ENCODE measurements around the gene SPATC1L. TPM values are rescaled to one million over a fixed set of nuclear protein-coding genes. Genes with fewer than 3 reads are reported as not detected.

SPATC1L gene
- total RNA-seq, 6 donors from 2014 or later, result 0.91 to 22.0 (median 7.2) TPM

DNA sequence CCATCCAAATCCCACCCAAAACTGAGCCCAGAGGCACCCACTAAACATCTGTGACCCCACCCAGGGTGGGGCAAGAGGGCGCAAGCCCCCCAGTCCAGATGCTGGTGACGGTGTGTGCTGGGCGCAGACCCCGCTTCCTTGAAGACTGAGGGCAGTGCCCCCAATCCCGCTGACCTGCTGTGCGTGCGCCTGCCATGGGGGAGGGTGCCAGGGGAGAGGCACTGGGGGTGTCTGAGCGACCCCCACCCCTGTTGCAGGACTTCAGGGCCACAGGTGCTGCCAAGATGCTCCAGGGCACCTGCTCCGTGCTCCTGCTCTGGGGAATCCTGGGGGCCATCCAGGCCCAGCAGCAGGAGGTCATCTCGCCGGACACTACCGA is 73.1 kb downstream of the SPATC1L start:
- peaks cover 0 to 16% (median 4%) of the 10 kb centered on the region in 4 donors for H3K4me1 ChIP-seq
- 89 to 95% methylated on average over 9 to 12 of the region's 12 CpGs for WGBS, 2 donors
- no peak overlapping the region for H3K4me3 ChIP-seq
- TF ChIP-seq EP300 (IDR thresholded peaks at IDR 0.05), result no peak
- peaks cover 0 to 42% (median 18%) of the 10 kb centered on the region in 4 donors for H3K36me3 ChIP-seq
- ATAC-seq (ENCODE audit: low FRiP score in 2 of 2) (peak; percentile 11 to 29), DNase-seq (peak in 1 of 2 donors; percentile 14)
- H3K9me3 ChIP-seq, result peaks cover 0 to 6% (median 4%) of the 10 kb centered on the region in 4 donors
- H3K27ac ChIP-seq, result no peak overlapping the region
- no peaks in the 10 kb centered on the region for H3K27me3 ChIP-seq

Other genes with a start within 250 kb of the SPATC1L start
- gene COL6A1, start 202.7 kb downstream of the SPATC1L start, total RNA-seq, result 100 to 1,000 TPM in 5 of 6 donors, 10 to 100 TPM in 1; 61.9 to 351 (median 205) TPM
- gene COL6A2, start 86.3 kb downstream of the SPATC1L start, total RNA-seq, result 100 to 1,000 TPM; 105 to 522 (median 304) TPM
- gene FTCD, start 28.9 kb downstream of the SPATC1L start, total RNA-seq, result under 1 TPM in 2 of 6 donors, not detected in 4; 0.69 to 0.98 TPM
- gene LSS, start 44.3 kb upstream of the SPATC1L start, total RNA-seq, result 100 to 1,000 TPM in 5 of 6 donors, 10 to 100 TPM in 1; 71.7 to 266 (median 135) TPM
- 100 to 1,000 TPM in 2 of 6 donors, 10 to 100 TPM in 4; 93.3 to 226 (median 98.4) TPM for gene MCM3AP, start 101.2 kb upstream of the SPATC1L start, total RNA-seq
- gene YBEY, start 101.9 kb upstream of the SPATC1L start, total RNA-seq, result 10 to 100 TPM in 4 of 6 donors, 1 to 10 TPM in 2; 7.7 to 26.2 (median 10.8) TPM
- gene C21orf58, start 139.4 kb upstream of the SPATC1L start, total RNA-seq, result 10 to 100 TPM in 2 of 6 donors, 1 to 10 TPM in 4; 3.2 to 35.6 (median 6.7) TPM
- gene PCNT, start 139.7 kb upstream of the SPATC1L start, total RNA-seq, result 100 to 1,000 TPM in 1 of 6 donors, 10 to 100 TPM in 5; 24.9 to 130 (median 44.4) TPM

Data from upper lobe of left lung (tissue), 6 donors.